Measurements from ENCODE around the gene PTPN1.

- TF ChIP-seq CTCF (IDR thresholded peaks at IDR 0.05) (no peak), ZFX (IDR thresholded peaks at IDR 0.05; ENCODE audit: borderline replicate concordance) (no peak)
These were observed 79.6 kb downstream of the PTPN1 start for GRCh38 chr20:50589548-50590347.

Data from 22Rv1 (cell line).